HG02763 (cell line): ENCODE measurements around the gene LCP1.

ENCODE experiments used
- ATAC-seq: cut with Tn5 transposase; IDR thresholded peaks from one replicate; pipeline ENCODE4 v1.9.1; 2021; ENCODE audit warnings: mild to moderate bottlenecking, moderate library complexity; ENCODE audit not compliant: unreplicated experiment

LCP1 gene

GRCh38 chr13:46101484-46102254 is 80.3 kb downstream of the LCP1 start:
- ATAC-seq: no peak

DNA sequence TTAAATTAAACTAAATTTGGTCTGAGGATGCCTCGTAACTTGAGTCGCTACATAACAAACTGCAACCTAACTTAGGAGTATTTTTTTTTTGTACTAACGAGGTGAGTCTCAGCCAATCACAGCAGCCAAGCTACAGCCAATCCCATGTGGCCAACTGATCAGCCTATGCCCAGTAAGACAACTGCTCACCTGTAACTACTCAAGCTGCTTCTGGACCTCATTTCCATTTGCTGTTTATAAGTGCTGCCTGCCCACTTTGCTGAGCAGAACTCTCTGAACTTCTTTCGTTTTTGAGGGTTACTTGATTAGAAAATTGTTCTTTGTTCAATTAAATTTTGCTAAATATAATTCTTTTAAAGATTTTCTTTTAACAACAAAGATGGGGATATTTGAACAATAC is 81.0 kb downstream of the LCP1 start:
- no peak for ATAC-seq

DNA sequence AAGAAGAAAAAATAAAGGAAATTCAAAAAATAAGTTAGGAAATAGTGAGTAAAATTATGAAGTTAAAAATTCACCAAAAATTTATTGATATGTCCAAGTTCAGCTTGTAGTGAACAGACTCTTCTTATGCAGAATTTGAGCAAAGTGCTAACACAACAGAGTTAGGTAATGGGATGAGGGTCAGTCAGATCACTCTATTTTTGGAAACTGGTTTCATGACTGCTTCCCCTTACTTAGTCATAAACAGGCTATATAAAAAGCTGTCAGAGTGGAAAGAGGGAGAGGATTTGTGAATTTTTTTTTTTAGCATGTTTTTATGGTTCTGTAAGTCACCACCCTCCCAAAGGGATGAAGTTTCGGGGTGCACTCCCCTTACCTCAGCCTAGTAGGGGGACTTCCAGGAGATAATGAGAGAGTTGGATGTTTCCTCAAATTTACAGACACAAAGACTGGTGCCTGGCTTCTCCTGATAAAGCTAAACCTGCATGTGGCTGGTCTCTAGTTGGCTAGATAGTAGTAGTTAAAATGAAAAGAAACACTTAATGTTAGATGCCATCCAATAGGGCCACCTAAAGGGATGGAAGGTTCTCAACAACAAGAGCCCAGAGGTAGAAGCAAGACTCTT is 81.7 kb downstream of the LCP1 start:
- ATAC-seq: no peak

DNA sequence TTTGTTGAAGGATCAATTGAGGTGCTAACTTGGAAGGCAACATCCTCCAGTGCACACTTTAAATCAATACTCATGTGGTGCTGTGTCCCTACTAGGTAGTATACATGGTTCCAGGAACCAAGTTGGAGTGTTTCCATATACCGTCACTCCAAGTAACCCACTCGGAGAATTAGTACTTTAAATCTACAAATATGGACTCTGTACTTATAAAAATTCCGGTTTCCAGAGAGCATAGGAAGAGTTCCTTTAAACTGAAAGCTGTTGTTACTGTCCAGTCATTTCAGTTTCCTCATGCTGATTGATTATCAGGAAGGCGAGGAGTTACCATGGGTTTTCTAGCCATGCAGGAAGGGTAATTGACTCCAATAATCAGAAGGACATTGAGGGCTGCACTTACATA is 84.3 kb downstream of the LCP1 start:
- ATAC-seq: no peak

- ATAC-seq: no peak
Observed at GRCh38 chr13:46097015-46097414, 85.0 kb downstream of the LCP1 start.

DNA sequence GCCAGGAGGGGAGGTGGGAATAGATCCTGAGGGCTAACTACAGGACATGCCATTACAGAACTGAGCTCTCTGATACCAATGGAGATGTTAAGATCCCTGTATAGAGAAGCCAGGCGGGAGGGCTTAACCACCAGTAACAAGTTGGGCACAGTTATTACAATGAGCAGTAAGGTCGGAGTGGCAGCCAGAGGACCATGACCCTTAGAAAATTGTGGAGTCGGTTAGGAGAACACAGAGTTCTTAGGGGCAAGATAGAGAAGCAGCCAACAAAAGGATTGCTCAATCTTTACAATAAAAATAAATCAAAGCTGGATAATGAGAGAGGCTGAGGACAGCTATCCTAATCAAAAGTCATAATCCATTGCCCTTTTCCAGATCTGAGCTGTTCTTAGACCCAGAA is 87.5 kb downstream of the LCP1 start:
- no peak for ATAC-seq

DNA sequence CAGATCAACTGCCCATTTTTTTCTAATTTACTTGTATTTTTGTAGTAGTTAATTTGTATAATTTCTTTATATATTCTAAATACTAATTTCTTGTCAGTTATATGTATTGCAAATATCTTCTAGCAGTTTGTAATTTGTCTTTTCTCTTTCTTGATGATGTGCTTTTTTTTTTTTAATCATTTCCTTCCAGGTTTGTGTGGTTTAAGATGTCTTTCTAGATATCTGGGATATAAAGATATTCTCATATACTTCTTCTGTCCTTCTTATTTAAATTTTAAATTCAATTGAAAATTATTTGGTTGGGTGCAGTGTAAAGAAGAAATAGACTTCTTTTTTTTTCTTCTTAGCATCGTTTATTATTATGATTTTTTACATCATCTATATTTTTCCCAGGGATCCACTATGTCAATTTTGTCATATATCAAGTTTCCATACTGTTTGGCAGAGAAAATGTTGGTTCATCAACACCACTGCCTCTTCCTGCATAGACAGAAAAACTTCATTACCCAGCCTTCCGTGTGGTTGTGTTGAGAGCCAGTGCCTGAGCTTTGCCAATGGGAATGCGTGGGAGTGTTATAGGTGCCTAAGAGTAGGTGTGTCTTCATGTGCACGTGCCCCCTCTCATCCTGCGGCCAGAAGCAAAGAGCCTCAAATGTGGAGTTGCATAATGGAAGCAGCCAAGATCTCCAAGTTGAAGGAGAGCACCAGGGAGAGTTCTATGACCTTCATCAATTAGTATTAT is 93.0 kb downstream of the LCP1 start:
- ATAC-seq: no peak

DNA sequence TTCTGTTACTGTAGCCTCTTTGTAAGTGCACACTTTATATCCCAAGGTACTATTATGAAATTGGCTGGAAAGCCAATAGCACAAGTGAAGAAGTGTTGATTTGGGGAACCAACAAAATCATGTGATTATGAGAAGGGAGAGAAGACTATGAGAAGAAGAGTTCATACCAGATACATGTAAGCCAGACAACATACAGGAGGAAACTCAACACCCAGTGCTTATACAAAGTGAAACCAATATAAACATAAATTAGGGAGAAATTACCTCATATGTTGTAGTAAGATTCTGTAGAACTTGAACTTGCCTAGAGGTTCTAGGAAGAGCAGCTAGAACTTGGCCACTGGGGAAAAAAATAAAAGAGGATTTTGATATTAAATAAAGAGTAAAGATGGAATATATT is 94.5 kb downstream of the LCP1 start:
- ATAC-seq: no peak

DNA sequence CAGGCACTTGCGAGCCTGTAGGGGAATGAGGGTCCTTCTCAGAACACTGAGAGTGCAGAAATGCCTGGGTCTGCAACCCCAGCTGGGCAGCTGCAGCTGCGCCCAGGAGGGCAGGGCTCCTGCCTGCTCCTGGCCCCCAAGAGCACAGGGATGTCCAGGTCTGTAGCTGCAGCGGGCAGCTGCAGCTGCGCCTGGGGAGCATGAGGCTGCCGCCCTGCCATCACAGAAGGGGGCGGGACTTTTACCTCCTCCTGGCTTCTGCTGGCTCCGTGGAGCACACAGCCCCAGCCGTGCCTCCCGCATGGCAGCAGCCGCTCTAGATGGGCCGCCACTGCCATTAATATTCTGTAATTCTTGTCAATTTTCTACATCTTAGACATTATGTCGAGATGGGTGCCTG is 95.0 kb downstream of the LCP1 start:
- ATAC-seq: no peak

DNA sequence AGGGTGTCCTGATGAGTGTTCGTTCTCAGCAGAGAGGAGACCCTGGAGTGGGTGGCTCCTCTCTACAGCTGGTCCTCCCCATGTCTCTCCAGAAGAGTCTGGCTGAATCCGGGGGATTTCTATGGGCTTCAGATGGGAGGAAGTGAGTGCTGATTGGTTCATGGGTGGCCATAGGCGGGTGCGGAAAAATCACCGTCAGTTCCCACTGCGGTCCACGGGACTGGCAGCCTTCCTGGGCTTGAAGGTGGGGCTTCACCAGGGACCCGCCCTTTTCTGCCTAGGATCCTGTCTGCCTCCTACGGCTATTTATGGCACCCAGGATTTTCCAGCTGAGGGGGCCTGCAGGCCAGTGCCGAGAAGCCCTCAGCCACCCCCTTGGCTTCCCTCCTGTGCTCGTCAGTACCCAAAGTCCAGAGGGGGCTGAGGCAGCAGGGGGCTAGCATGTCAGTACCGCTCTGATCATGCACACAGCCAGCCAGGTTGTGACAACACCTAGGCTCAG is 95.5 kb downstream of the LCP1 start:
- ATAC-seq: no peak

DNA sequence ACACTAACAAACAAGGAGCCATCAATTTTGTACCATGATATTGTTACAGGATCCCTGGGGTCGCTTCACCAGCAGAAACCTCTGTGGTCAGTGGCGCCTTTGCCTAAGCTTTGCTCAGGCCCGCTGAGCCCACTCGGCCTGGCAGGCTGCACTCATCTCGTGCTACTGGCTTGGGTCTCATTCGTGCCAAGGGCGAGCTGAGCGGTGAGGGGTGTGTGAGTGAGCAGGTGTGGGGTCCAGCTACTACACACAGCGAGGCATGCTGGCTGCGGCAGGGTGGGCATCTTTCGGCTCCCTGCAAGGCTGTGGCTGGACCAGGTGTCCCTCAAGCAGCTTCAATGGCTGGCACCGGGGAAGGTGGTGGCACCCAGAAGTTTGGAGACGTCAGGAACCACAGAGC is 96.2 kb downstream of the LCP1 start:
- no peak for ATAC-seq

DNA sequence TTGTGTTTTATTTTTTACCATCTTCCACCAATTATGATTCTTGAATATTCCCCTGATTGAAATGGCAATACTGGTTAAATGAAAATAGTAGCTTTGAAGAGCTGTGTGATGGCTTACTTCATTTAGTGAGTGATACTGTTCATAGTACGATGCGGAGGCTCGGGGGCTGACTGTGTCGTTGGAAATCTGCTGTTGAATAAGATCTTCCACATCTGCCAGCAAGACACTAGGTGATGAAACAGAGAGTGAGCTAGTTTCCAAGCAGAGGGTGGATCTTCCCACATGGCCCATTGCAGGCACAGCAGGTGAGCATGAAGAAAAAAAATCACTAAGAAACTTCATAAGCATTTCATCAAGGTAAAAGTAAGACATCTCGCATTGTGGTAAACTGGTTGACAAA is 99.7 kb downstream of the LCP1 start:
- ATAC-seq: no peak

GRCh38 chr13:46079770-46080169 is 102.2 kb downstream of the LCP1 start:
- ATAC-seq: no peak

DNA sequence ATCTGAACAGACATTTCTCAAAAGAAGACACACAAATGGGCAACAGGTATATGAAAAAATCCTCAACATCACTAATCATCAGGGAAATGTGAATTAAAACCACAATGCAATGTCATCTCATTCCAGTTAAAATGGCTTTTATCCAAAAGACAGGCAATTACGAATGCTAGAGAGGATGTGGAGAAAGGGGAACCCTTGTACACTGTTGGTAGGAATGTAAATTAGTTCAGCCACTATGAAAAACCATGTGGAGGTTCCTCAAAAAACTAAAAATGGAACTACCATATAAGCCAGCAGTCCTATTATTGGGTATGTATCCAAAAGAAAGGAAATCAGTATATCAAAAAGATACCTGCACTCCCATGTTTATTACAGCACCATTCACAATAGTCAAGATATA is 104.7 kb downstream of the LCP1 start:
- ATAC-seq: no peak

GRCh38 chr13:46076827-46077226 is 105.2 kb downstream of the LCP1 start:
- no peak for ATAC-seq
